Heart right ventricle (tissue), 16 donors: ENCODE data around the gene RPL28. TPM values are rescaled to one million over a fixed set of nuclear protein-coding genes. Genes with fewer than 3 reads are reported as not detected.

Source experiments
- ATAC-seq, 8 donors: fragments of 200-7000 bp; cut with Tn5 transposase; one replicate each; pipeline ENCODE4 v1.9.1; 2020; ENCODE audit warnings: mild to moderate bottlenecking in 8 of 8, moderate library complexity in 8 of 8, moderate number of reproducible peaks in 1 of 8
- DNase-seq, 2 donors: peaks; one replicate each; pipeline ENCODE4 v3.0.0-alpha.2; 2020
- H3K27ac ChIP-seq, 10 donors: fragments of 200-600 bp; sonication (generic) in 2 of 10; one replicate each; pipeline versions ENCODE4 v1.5.0 to v1.8.0; 2020 to 2022; ENCODE audit warnings: mild to moderate bottlenecking in 3 of 10
- H3K27me3 ChIP-seq, 7 donors: fragments of 200-600 bp; one replicate each; pipeline ENCODE4 v1.8.0; 2021 to 2022; ENCODE audit warnings: mild to moderate bottlenecking in 2 of 7
- H3K36me3 ChIP-seq, 9 donors: fragments of 200-600 bp; sonication (generic) in 1 of 9; one replicate each; pipeline versions ENCODE4 v1.5.0 to v1.8.0; 2020 to 2022; ENCODE audit warnings: mild to moderate bottlenecking in 2 of 9
- H3K4me1 ChIP-seq, 9 donors: fragments of 200-600 bp; sonication (generic) in 1 of 9; one replicate each; pipeline versions ENCODE4 v1.5.0 to v1.8.0; 2020 to 2022; ENCODE audit warnings: mild to moderate bottlenecking in 4 of 9
- H3K4me3 ChIP-seq, 10 donors: fragments of 200-600 bp; sonication (generic) in 2 of 10; one replicate each; pipeline versions ENCODE4 v1.5.0 to v1.8.0; 2020 to 2022; ENCODE audit warnings: mild to moderate bottlenecking in 7 of 10, moderate library complexity in 2 of 10
- H3K9me3 ChIP-seq, 11 donors: fragments of 200-600 bp in 10 of 11; sonication (generic) in 2 of 11; one replicate each; pipeline versions ENCODE4 v1.5.0 to v1.8.0; 2013 to 2022; ENCODE audit warnings: mild to moderate bottlenecking in 2 of 11, control low read depth in 1 of 11, moderate library complexity in 1 of 11
- CTCF ChIP-seq, 9 donors: fragments of 200-600 bp; sonication (generic) in 2 of 9; IDR thresholded peaks; one replicate each; pipeline versions ENCODE4 v1.5.0 to v1.8.0; 2021 to 2022; ENCODE audit warnings: antibody characterized with exemption in 9 of 9, mild to moderate bottlenecking in 5 of 9, moderate library complexity in 1 of 9
- WGBS, 2 donors: extraction: QIAGEN DNeasy Blood & Tissue Kit; methylation state at CpG; one replicate each; pipeline ENCODE4 v1.1.7; 2013; ENCODE audit warnings: inconsistent platforms in 1 of 2; 5-methylcytosine and 5-hydroxymethylcytosine counted together
- intact Hi-C, 10 donors: fragments of 100-400 bp; cut with DNase I; formaldehyde crosslinking; loops; one replicate each; pipeline versions ENCODE4 v1.11.1 to v1.14.2; 2022
- polyA plus RNA-seq, 2 donors: library from polyadenylated mRNA; stranded (reverse); fragments of 200-250 nt; gene quantifications; one replicate each; pipeline ENCODE4 v1.2.3, GENCODE V29; 2013
- total RNA-seq, 10 donors: library from RNA; stranded (reverse); fragmentation: NEBNext Ultra II Directional in 3 of 10; extraction: Animal tissue kit (Norgen Biotek cat#: 25700) in 3 of 10; gene quantifications; one replicate each; pipeline versions ENCODE4 v1.2.1 to v1.2.4, GENCODE V29; 2021 to 2023
- donor health status: Arrhythmogenic right ventricular cardiomyopathy.
- donor health status: ischemic (EF 13 %, LVEDD 7.1; RV severe dilation, severe dysfunction).
- donor health status: healthy with polysubstance abuse.
- donor health status: DM: no; HTN: yes; CAD: no.
- donor health status: DM: no; HTN: no; CAD: no.
- donor health status: ischemic (EF 25% LVEDD 6.9; RV normal size, moderate dysfunction).
- donor health status: ischemic (EF 25% LVEDD 5.7; RV mildly dilated, moderate dysfunction).
- donor health status: healthy.
- donor health status: DM: yes; HTN: yes; CAD: no.
- donor health status: Ischemic cardiomyopathy.
- donor health status: ischemic (EF 35%, LVEDD 5.7; RV mildly dilated, moderate dysfunction).
- donor health status: nonischemic (EF 11% LVEDD 7.7; RV severe dilation, severe dysfunction).
- donor health status: DM: yes; HTN: yes; CAD: no.
- donor health status: PGD.
- donor health status: ischemic (EF 29% LVEDD 5.4; RV normal size, mild dysfunction).
- donor health status: nonischemic (EF 23%, LVEDD 6.1; RV moderate dilation, normal function).

The RPL28 gene
- total and polyA plus RNA-seq, 12 donors, result 473 to 1,617 (median 593) TPM

GRCh38 chr19:55353356-55353802 is 32.4 kb upstream of the RPL28 start:
- TF ChIP-seq CTCF (IDR thresholded peaks at IDR 0.05), result no peak
- Histone ChIP-seq H3K4me3 (peak overlapping the region in 8 of 10 donors; percentile 24 to 52 (median 42)), H3K27ac (no peak overlapping the region), H3K4me1 (peaks cover 0 to 18% (median 15%) of the 10 kb centered on the region in 9 donors), H3K9me3 (no peaks in the 10 kb centered on the region), H3K27me3 (peaks cover 18 to 70% (median 66%) of the 10 kb centered on the region in 7 donors), H3K36me3 (no peaks in the 10 kb centered on the region)
- DNase-seq, result no peak
- WGBS, 2 donors, result 3 to 5% methylated on average over 24 of the region's 24 CpGs
- intact Hi-C loops, result no loop called here
- ATAC-seq, result no peak

GRCh38 chr19:55353803-55354697 is 31.7 kb upstream of the RPL28 start:
- Histone ChIP-seq H3K4me3 (peak overlapping the region in 8 of 10 donors; percentile 24 to 52 (median 42)), H3K4me1 (peaks cover 0 to 18% (median 15%) of the 10 kb centered on the region in 9 donors), H3K36me3 (no peaks in the 10 kb centered on the region), H3K27me3 (peaks cover 18 to 73% (median 66%) of the 10 kb centered on the region in 7 donors), H3K9me3 (no peaks in the 10 kb centered on the region), H3K27ac (no peak overlapping the region)
- DNase-seq, result peak in 1 of 2 donors; percentile 61
- intact Hi-C loops, result no loop called here
- 2% methylated on average over 71 to 72 of the region's 72 CpGs for WGBS, 2 donors
- no peak for TF ChIP-seq CTCF (IDR thresholded peaks at IDR 0.05)
- peak; percentile 39 to 89 (median 78) for ATAC-seq

- peaks cover 0 to 18% (median 15%) of the 10 kb centered on the region in 9 donors for H3K4me1 ChIP-seq
- peak within 1 kb of the TSS in 8 of 10 donors; percentile 24 to 52 (median 42) for H3K4me3 ChIP-seq
- ATAC-seq (no peak), DNase-seq (no peak)
- no peak within 1 kb of the TSS for H3K27ac ChIP-seq
- H3K36me3 ChIP-seq, result no peaks in the 10 kb centered on the region
- no peaks in the 10 kb centered on the region for H3K9me3 ChIP-seq
- H3K27me3 ChIP-seq, result peaks cover 18 to 74% (median 66%) of the 10 kb centered on the region in 7 donors
- TF ChIP-seq CTCF (IDR thresholded peaks at IDR 0.05), result no peak
- WGBS, 2 donors, result 2% methylated on average over 41 to 42 of the region's 43 CpGs
- intact Hi-C loops, result no loop called here
Measured at GRCh38 chr19:55354698-55355212, 31.0 kb upstream of the RPL28 start, which contains the start of gene COX6B2. TSS of gene COX6B2 (minus strand) at chr19:55354719. CDS start at chr19:55354521, 198 bp downstream.

- 29 to 32% methylated on average over 12 to 13 of the region's 13 CpGs for WGBS, 2 donors
- Histone ChIP-seq H3K4me1 (peaks cover 0 to 18% (median 15%) of the 10 kb centered on the region in 9 donors), H3K9me3 (no peaks in the 10 kb centered on the region), H3K27me3 (peaks cover 18 to 71% (median 65%) of the 10 kb centered on the region in 7 donors), H3K27ac (no peak overlapping the region), H3K36me3 (no peaks in the 10 kb centered on the region), H3K4me3 (no peak overlapping the region)
- DNase-seq (no peak), ATAC-seq (no peak)
- intact Hi-C loops, result no loop called here
- no peak for TF ChIP-seq CTCF (IDR thresholded peaks at IDR 0.05)
Measured at GRCh38 chr19:55355213-55355821, 30.4 kb upstream of the RPL28 start.
